HEK293 (cell line): ENCODE measurements around the gene SHCBP1.

Source experiments
- CTCF ChIP-seq: fragments of 450-650 bp; formaldehyde crosslinking; IDR thresholded peaks from 2 replicates; pipeline ENCODE4 v1.5.1; 2016; ENCODE audit warnings: missing biosample characterization, missing genetic modification characterization
- ELK4 ChIP-seq: IDR thresholded peaks from 2 replicates; pipeline ENCODE4 v1.6.1; 2011; ENCODE audit warnings: mild to moderate bottlenecking, low read depth, low read length, borderline replicate concordance
- OVOL3 ChIP-seq: fragments of 450-650 bp; formaldehyde crosslinking; IDR thresholded peaks from 2 replicates; pipeline ENCODE4 v1.5.1; 2016; ENCODE audit warnings: missing biosample characterization, missing genetic modification characterization
- PBX3 ChIP-seq: sonication (generic); formaldehyde crosslinking; IDR thresholded peaks from 2 replicates; pipeline ENCODE4 v1.8.1; 2022; ENCODE audit warnings: mild to moderate bottlenecking, moderate library complexity, missing genetic modification reagents
- PRDM10 ChIP-seq: fragments of 450-650 bp; formaldehyde crosslinking; IDR thresholded peaks from 2 replicates; pipeline ENCODE4 v1.5.1; 2016; ENCODE audit warnings: missing biosample characterization, missing genetic modification characterization
- YY2 ChIP-seq: fragments of 450-650 bp; formaldehyde crosslinking; IDR thresholded peaks from 2 replicates; pipeline ENCODE4 v1.5.1; 2016; ENCODE audit warnings: missing biosample characterization, missing genetic modification characterization
- ZBTB21 ChIP-seq: fragments of 450-650 bp; formaldehyde crosslinking; IDR thresholded peaks from 2 replicates; pipeline ENCODE4 v1.5.1; 2017; ENCODE audit warnings: missing biosample characterization, missing genetic modification characterization
- ZNF146 ChIP-seq: fragments of 450-650 bp; formaldehyde crosslinking; IDR thresholded peaks from 2 replicates; pipeline ENCODE4 v1.5.1; 2016; ENCODE audit warnings: missing biosample characterization, missing genetic modification characterization
- ZNF513 ChIP-seq: fragments of 450-650 bp; IDR thresholded peaks from 2 replicates; pipeline ENCODE4 v1.5.1; 2018; ENCODE audit warnings: missing biosample characterization, missing genetic modification characterization
- ZNF529 ChIP-seq: fragments of 450-650 bp; formaldehyde crosslinking; IDR thresholded peaks from 2 replicates; pipeline ENCODE4 v1.5.1; 2017; ENCODE audit warnings: missing genetic modification characterization, missing biosample characterization; ENCODE audit not compliant: insufficient replicate concordance
- ZNF785 ChIP-seq: fragments of 450-650 bp; formaldehyde crosslinking; IDR thresholded peaks from 2 replicates; pipeline ENCODE4 v1.5.1; 2016; ENCODE audit warnings: missing biosample characterization, missing genetic modification characterization
- ZNF830 ChIP-seq: fragments of 450-650 bp; IDR thresholded peaks from 2 replicates; pipeline ENCODE4 v1.5.0; 2018; ENCODE audit warnings: missing biosample characterization, missing genetic modification characterization, low read depth, mild to moderate bottlenecking, moderate library complexity
- ZSCAN16 ChIP-seq: fragments of 450-650 bp; formaldehyde crosslinking; IDR thresholded peaks from 2 replicates; pipeline ENCODE4 v1.5.1; 2016; ENCODE audit warnings: missing biosample characterization, missing genetic modification characterization

GRCh38 chr16:46662123-46662522 is 40.9 kb upstream of the SHCBP1 start:
- TF ChIP-seq YY2 (tag by site-specific recombination) (no peak), PRDM10 (tag by site-specific recombination) (no peak), ZNF529 (tag by site-specific recombination) (no peak), PBX3 (CRISPR knock-in tag) (no peak), OVOL3 (tag by site-specific recombination) (no peak), CTCF (no peak), ZNF830 (tag by site-specific recombination) (no peak), ELK4 (no peak), ZBTB21 (tag by site-specific recombination) (no peak), ZNF785 (tag by site-specific recombination) (no peak), ZNF146 (tag by site-specific recombination) (no peak), ZNF513 (tag by site-specific recombination) (no peak), ZSCAN16 (tag by site-specific recombination) (no peak)
